Measurements from ENCODE around the gene SNRPD2. TPM values are rescaled to one million over a fixed set of nuclear protein-coding genes. Genes with fewer than 3 reads are reported as not detected.
"Not testable (repeated sequence)": the region's sequence is repeated elsewhere in the genome, so short reads cannot be mapped to it uniquely, and the experiment has no call there.

SNRPD2 gene
- 596 and 605 TPM in 2 replicates for total RNA-seq

DNA sequence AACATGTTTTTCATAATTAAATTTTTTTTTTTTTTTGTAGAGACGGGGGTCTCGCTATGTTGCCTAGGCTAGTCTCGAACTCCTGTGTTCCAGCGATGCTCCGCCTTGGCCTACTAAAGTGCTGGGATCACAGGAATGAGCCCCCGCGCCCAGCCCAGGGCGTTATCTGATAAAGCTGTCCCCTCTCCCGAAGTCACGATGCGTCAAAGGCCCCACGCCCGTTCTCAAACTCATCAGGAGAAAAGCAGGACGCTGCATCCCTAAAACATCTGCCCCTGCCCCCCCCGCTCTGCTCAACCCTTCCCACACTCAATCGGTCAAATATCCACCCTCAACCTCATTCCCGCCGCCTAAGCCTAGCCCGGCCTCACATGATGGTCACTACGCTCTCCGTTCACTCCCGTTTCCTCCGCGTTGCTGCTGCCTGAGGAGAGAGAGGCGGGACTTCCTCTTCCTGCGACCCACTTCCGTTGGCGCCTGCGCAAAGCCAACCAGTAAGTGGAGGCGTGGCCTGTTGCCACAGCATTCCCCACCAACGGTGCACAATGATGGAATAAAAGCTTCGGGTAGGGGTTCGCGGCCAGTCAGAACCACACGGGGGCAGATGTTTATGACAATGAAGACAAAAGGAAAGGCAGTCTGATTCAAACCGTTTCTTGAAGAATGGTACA, at the start of gene SNRPD2:
Gene SNRPD2 (minus strand): TSS at position 438 of the 671 bp plus-strand sequence. CDS start 65 bp downstream, at position 373.
- intact Hi-C loops (cut with micrococcal nuclease): loop anchor here (1.0 to 5.0 kb wide), 8 partner anchors 10 to 264 kb away; partner anchors contain the start of genes OPA3, SYMPK and VASP

GRCh38 chr19:45739498-45740439, 48.0 kb upstream of the SNRPD2 start:
- intact Hi-C loops (cut with micrococcal nuclease): no loop called here

DNA sequence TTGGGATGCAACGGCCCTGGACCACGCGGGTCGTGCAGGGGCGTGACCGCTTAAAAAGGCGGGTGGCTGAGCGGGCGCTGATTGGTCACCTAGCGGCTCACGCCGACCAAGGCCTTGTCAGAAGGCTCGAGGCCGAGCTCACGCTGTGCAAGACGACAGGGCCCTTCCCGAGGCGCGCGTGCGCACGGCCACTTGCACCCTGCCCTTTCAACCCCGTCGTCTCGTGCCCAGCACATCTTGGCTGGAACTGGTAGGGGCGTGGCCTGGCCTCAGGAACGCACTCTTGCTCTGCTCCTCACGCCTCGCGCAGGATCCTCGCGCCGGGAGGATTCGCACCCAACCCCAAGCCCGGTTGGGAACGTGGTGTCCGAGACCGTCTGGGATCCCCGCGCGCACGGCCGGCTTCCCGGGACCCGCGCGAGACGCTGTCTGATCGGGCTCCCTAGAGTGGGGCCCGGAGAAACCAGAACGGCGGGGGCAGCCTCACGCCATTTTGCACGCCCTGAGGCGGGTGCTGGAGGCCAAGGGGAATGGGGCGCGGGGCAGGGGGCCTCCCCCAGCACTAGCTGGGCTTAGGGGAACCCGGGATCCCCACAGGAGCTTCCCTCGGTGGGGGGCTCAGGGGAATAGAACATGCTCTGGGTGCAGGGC, 41.5 kb upstream of the SNRPD2 start, which contains the start of gene MEIOSIN:
Gene MEIOSIN (plus strand): TSS at position 280 of the 651 bp plus-strand sequence. CDS start 1,938 bp downstream, outside the sequence.
- intact Hi-C loops (cut with micrococcal nuclease): no loop called here

DNA sequence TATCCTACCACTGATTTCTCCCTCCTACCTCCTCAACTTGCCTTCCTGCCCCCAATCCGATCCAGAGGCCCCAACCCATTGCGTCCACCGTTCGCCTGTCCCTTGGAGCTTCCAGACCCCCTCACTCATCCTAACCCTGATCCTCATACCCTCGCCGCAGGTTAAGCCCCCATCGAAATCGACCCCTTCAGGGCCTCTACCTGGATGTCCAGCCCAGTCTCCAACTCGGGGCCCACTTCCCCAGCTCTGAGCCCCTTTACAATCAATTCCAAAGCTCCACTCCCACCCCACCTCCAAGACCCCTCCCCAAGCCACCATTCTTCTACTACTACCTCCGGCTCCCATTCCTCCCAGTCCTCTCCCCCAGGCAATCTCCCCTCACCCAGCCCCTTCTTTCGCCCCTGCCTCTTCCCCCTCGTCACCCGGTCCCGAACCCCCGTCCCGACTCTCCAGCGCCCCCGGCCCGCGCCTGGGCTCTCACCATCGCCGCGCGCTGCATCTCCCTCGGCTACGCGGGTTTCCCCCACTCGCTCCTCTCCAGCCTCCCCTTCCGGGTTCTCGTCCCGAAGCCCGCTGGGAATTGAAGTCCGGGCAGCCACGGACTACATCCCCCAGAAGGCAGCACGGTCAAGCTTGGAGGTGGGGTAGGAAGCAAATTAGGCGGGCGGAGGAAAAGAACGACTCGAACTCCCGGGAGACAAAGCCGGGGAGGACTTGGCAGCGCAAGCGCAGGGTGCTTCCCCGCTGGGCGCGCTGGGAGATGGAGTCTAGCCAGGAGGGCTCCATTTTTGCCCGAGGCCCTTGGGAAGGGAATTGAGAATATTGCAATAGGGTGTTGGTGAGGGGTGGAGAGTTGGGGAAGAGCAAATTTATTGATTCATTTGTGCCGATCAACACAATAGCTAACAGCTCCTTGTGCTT, 38.9 kb upstream of the SNRPD2 start, which contains the start of gene FBXO46:
Gene FBXO46 (minus strand): TSS at position 529 of the 921 bp plus-strand sequence. CDS start 17,401 bp downstream, outside the sequence.
- intact Hi-C loops (cut with micrococcal nuclease): loop anchor here (1.0 to 2.0 kb wide), 5 partner anchors 13 to 156 kb away; partner anchors contain the start of genes IRF2BP1, OPA3, SIX5 and SYMPK

GRCh38 chr19:45729800-45730290, 38.1 kb upstream of the SNRPD2 start:
- intact Hi-C loops (cut with micrococcal nuclease): loop anchor here (1.0 to 2.0 kb wide), 5 partner anchors 13 to 157 kb away; partner anchors contain the start of genes IRF2BP1, OPA3, SIX5 and SYMPK

GRCh38 chr19:45728683-45729082, 36.9 kb upstream of the SNRPD2 start:
- intact Hi-C loops (cut with micrococcal nuclease): not testable (repeated sequence)

- intact Hi-C loops (cut with micrococcal nuclease): not testable (repeated sequence)
Measured at GRCh38 chr19:45720065-45720464, 28.3 kb upstream of the SNRPD2 start.

GRCh38 chr19:45717983-45718650, 26.4 kb upstream of the SNRPD2 start:
- intact Hi-C loops (cut with micrococcal nuclease): loop anchor here (1.0 to 5.0 kb wide), 8 partner anchors 12 to 312 kb away; partner anchors contain the start of genes DMWD, FBXO46, IRF2BP1 and OPA3

- intact Hi-C loops (cut with micrococcal nuclease): loop anchor here (1.0 to 5.0 kb wide), 8 partner anchors 13 to 311 kb away; partner anchors contain the start of genes DMWD, FBXO46, IRF2BP1 and OPA3
Measured at GRCh38 chr19:45717131-45717982, 25.6 kb upstream of the SNRPD2 start.

DNA sequence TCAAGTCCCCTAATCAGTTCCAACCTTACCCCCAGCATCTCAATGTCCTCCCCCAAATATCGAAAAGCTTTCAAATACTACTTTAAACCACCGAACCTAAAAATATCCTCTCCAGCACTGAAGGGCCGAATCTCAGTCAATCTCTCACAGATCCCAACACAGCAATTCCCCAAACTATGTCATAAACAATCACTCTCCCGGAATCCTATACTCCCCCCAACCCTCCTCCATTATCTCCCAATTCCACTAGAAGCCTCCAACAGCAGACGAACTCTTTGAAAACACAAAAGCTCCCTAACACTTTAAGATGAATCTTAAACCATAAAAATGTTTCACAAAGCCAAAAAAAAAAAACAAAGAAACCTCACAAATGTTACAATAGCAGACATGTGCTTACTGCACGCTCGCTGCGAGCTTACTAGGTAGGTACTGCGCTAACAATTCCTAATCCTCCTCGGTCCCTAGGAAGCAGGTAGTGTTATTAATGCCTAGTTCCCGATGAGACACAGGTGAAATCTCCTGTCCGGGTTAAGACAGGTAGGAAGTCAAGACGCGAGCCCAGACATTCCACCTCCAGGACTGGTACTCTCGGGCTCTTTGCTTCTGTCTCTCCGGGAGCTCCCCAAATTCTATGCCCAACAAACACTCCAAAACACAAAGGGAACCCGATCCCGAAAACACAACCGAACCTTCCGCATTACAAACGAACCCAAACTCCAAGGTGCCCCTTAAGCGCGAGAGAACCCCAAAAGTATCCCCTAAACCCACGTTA, 24.8 kb upstream of the SNRPD2 start:
- intact Hi-C loops (cut with micrococcal nuclease): loop anchor here (1.0 to 5.0 kb wide), 8 partner anchors 14 to 310 kb away; partner anchors contain the start of genes DMWD, FBXO46, IRF2BP1 and OPA3

DNA sequence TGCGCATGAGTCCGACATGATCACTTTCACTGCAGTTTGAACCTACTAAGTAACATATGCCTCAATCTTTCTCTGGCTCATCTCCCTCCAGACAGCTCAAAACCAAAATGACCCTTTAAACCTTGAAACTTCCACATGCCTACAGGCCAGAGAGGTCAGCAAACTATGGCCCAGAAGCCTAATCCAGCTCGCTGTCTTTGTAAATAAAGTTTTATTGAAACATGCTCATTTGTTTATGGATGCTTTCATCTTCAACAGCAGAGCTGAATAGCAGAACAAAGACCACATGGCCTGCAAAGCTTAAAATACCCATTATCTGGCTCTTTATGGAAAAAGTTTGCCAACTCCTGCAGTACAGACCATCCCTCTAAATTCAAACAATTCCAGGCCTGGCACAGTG, 23.4 kb upstream of the SNRPD2 start:
- intact Hi-C loops (cut with micrococcal nuclease): loop anchor here (5.0 kb wide), 1 partner anchor 77 kb away; the partner anchor contains the start of gene DMWD

DNA sequence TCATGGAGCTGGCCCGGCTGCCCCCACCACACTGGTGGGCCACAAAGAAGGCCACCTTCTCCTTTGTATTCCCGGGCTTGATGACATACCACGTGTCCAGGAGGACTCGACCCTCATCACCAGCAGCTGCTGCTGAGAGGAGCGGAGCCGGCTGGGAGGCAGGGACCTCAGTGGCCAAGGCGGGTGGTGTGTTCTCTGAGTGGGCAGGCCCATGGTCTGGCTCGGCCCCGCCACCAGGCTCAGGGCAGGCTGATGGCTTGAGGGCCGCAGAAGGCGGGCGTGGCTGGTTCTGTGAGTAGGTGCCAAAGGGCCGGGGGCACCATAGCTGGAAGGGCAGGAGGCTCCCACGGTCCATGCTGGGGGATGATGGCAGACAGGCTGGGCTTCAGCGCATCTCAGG, 21.4 kb upstream of the SNRPD2 start:
- intact Hi-C loops (cut with micrococcal nuclease): no loop called here

DNA sequence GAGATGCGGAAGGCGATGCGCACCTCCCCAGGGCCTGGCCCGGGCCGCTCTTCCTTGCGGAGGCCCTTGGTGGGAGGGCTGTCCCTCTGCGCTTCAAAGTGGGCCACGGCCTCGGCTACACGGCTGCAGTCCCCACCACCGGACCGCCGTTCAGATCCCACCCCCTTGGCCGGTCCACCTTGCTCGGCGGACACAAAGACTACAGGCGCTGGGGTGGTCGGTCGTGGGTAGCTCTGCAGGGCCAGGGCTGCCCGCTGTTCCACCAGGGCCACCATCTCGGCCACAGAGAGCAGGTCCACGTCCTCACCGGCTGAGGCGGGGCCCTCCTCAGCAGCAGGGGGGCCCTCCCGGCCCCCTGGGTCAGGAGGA, 20.9 kb upstream of the SNRPD2 start:
- intact Hi-C loops (cut with micrococcal nuclease): no loop called here

DNA sequence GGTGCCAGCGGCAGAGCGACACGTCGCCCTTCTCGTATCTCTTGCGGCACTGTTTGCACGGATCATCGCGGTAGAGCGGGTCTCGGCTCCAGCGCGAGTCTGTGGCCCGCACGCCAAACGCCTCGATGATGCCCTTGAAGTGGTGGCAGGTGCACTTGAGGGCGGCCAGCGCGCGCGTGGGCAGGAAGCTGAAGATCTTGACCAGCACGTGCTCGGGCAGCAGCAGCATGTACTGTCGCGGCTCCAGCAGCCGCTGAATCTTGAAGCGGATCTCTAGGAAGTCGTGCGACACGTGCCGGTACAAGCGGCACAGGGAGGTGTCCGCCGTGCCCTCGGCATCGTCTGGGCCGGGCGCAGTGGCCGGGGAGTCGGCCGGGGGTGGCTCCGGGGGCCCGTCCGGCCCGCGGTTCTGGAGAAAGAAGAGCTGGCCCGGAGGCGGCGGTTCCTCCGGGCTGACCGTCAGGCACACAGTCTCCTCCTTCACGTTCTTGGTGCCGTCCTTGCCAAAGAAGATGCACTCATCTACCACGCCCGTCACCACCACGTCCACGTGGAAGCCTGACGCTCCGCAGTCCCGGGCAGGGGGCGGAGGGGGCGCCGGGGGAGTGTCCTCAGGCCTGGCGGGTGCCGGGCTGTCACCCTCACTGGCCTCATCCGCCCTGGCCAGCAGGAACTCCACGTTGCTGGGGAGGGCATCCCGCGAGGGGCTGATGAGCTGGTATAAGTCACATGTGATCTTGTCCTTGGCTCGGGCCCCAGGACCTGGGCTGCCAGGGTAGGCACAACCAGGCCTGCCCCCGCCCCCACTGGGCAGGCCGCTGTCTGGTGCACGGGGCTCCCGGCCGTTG, 20.3 kb upstream of the SNRPD2 start:
- intact Hi-C loops (cut with micrococcal nuclease): no loop called here

DNA sequence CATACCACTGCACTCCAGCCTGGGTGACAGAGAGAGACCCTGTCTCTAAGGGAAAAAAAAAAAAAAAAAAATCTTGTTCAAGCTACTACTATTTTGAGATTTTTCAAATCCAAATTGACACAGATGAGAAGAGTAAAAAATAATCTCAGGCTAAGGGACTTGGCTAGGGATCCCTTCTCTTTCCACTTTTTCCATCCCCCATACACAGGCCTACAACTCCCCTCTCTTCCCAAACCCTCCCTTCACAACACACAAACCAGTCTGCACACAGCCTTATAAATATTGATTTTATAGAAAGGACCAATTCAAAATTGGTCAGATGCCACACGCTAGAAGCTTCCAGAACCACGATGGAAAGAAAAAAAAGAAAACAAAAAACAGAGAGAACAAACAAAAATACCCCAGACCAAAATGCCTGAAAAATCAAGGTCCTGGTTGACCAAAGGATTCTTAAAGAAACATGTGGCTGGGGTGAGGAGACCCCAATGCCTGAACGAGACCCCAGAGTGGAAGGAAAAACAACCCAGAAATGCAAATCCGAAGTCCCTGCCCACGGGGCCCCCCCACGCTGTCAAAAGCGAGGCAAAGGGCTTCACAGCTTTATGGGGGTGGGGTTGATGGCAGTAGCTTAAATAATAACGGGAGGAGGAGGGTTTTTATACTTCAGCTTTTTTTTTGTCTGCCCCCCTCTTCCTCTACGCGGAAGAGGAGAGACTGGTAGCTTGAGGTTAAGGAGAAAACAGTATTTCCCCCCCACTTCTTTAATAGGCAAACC, 18.8 kb upstream of the SNRPD2 start:
- intact Hi-C loops (cut with micrococcal nuclease): no loop called here
